Measurements from ENCODE around the gene TLR3.
"Not testable (repeated sequence)": the region's sequence is repeated elsewhere in the genome, so short reads cannot be mapped to it uniquely, and the experiment has no call there.

The TLR3 gene

DNA sequence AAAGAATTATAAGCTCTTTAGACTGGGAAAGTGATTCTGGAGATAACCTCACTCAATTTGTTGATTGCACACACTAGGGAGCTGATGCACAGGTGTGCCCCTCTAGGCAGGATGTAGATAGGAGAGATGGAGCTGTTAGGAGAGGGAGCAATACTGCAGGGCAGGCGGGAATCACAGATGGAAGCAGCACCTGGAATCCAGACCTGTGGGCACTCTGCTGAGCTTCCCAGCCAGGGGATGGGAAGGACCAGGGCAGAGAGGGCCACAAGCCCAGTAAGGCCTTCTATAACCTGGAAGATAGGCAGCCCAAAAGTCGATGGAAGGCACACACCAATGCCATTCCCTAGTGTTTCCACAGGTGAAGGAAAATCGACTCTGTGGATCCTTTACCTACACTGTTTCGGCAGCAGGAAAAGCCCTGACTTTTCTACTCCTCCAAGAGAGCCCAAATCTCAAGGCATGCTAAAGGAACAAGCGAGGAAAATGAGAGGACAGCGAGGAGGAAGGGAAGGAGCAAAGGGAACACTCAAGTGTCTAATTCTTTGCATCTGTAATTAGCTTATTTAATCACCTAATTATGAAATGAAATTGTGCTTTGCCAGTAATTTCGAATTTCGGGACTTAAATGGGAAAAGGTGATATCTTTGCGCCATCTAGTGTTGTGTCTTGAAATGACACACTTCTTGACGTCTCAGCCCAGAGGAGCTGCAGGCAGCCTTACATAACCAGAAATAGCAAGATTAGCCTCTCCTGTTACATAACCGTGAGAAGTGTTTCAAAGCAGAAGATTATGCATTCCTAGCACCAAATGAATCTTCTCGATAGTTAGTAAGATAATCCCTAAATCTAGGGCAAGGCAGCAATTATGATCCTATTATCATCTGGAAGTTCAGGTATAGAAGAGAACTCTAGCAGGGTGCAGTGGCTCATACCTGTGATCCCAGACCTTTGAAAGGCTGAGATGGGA, 31.0 kb upstream of the TLR3 start:
- DNase-seq: peak in 24 of 42 donors; percentile 23 to 86 (median 66)
- intact Hi-C loops (cut with DNase I): no loop called here

DNA sequence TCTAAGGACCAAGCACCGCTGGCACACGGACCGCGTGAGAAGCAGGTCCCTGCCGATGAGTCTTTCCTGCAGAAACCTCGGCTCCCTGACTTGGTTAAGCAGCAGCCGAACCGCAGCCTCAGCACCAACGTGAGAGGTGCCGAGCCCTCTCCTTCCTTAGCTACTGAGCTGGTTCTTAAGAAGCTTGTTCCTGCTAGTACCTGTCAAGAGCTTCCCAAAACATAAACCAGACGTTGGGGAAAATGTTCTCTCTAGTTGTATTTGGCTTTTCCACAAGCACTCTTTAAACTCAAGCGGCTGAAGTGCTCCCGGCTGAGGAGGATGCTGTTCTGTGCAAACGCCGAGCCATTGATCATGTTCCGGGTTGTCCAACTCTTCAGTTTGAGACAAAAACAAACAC, 29.3 kb upstream of the TLR3 start:
- intact Hi-C loops (cut with DNase I): no loop called here

DNA sequence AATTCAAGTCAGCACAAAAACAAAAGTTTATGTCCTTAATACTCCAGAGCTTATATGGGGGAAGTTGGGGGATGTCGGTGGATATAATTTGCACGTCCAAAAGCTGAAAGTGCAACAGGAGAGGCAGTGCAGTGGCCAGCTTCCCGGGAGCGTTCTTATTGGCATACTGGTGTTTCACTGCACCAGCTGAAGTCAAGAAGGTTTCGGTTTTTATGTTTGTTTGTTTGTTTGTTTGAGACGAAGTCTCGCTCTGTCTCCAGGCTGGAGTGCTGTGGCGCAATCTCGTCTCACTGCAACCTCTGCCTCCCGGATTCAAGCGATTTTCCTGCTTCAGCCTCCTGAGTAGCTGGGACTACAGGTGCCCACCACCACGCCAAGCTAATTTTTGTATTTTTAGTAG, 28.6 kb upstream of the TLR3 start:
- no peak for DNase-seq
- intact Hi-C loops (cut with DNase I): no loop called here

More for the DNA sequence above, 29.3 kb upstream of the TLR3 start:
- no peak for DNase-seq

DNA sequence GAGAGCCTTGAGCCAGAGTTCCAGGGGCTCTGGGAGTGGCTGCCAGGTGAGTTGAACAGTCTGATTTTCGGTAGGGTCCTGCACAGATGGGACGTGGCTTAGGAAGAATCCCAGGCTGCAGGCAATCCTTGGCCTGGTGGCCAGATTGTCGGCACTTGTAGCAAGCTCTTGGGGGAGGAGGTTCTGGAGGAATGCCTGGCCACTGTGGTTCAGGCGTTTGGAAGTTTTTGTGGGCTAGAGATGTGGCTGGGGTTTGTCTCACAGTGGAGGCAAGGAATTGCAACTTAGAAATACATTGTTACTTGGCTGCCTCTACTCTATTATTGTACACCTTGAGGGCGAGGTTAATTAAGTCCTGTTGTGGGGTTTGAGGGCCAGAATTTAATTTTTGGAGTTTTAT, 21.5 kb upstream of the TLR3 start:
- DNase-seq; intact Hi-C loops (cut with DNase I): not testable (repeated sequence)

DNA sequence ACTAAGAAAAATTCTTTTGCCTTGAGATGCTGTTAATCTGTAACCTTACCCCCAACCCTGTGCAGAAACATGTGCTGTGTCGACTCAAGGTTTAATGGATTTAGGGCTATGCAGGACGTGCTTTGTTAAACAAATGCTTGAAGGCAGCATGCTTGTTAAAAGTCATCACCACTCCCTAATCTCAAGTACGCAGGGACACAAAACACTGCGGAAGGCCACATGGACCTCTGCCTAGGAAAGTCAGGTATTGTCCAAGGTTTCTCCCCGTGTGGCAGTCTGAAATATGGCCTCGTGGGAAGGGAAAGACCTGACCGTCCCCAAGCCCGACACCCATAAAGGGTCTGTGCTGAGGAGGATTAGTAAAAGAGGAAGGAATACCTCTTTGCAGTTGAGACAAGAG, 18.8 kb upstream of the TLR3 start:
- DNase-seq; intact Hi-C loops (cut with DNase I): not testable (repeated sequence)

DNA sequence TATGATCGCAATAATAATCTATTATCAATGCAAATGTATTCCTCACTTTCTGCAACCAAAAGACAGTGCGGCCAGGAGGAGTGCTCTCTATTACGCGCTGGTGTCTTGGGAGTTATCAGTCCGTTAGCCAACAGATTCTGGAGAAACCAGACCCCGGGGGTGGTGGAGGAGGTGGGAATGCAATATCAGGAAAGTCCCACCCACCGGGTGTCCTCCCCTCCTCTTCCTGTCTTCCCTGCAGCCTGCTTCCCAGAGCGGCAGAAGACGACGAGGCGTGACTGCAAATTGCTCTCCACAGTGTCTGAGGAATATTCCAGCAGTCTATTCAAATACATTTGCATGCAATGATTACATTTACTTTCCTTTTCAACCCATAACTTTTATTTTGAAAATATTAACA, 17.9 kb upstream of the TLR3 start:
- intact Hi-C loops (cut with DNase I): no loop called here
- DNase-seq: peak in 3 of 42 donors; percentile 32 to 48 (median 39)

DNA sequence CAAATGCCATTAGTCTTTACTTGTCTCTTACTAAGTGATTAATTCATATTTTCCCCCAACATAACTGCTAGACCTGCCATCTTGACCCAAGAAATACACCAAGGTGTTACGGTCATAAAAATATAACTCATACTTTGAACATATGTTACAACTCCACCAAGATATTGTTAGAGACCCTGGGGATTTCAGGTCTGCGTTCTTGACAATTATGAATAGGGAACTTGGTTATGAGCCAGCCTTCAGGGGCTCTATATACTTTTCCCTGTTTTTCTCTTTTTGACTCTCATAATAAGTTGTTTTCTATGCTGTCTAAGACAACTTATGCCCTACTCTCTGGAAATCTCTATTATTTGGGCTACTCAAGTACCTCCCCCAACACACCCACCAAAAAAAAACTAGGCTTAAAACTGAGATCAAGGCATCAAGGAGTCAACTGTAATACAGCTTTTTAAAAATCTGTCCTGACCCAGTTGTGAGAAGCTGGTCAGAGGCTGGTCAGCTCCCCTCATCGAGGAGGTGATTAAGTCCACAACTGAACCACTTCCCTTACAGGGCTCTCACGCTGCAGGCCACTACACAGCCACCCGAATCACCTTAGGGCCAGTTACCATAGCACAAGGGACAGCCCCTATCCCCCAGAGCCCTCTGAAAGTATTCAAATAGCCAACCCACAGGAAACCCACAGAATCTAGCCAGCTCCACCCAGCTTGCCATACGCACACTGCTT, 10.5 kb upstream of the TLR3 start:
- peak in 1 of 42 donors; percentile 31 for DNase-seq
- intact Hi-C loops (cut with DNase I): no loop called here

DNA sequence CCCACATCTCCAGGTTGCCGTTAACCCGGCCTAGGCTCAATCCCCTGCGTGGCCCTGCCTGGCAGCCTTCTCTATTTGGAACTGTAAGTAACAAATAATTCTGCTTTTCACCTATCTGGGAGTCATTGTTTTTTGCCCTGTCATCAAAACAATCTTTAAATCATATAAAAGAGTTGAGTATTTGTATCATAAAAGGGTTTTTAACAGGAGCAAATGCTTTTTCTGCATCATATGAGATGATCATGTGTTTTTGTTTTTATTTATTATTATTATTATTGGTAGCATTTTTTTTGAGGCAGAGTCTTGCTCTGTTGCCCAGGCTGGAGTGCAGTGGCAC, 10.0 kb upstream of the TLR3 start:
- no peak for DNase-seq
- intact Hi-C loops (cut with DNase I): no loop called here

DNA sequence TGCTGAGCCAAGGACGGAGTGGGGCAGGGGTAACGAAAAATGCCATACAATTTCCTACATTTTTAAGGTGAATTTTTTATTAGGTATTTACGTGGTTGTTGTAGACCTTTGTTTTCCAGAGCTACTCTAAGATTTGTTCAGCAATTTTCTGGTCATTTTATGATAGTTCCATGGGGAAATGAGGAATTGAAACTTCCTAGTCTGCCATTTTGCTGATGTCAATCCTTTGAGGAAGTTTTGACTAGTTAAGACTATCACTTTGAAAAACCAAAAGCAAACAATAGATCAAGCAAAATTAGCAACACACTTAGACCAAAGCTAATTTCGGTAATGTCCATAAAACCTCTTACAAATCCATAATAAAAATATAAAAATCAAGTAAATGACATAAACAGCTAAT, 7.0 kb upstream of the TLR3 start:
- intact Hi-C loops (cut with DNase I): no loop called here
- DNase-seq: no peak

DNA sequence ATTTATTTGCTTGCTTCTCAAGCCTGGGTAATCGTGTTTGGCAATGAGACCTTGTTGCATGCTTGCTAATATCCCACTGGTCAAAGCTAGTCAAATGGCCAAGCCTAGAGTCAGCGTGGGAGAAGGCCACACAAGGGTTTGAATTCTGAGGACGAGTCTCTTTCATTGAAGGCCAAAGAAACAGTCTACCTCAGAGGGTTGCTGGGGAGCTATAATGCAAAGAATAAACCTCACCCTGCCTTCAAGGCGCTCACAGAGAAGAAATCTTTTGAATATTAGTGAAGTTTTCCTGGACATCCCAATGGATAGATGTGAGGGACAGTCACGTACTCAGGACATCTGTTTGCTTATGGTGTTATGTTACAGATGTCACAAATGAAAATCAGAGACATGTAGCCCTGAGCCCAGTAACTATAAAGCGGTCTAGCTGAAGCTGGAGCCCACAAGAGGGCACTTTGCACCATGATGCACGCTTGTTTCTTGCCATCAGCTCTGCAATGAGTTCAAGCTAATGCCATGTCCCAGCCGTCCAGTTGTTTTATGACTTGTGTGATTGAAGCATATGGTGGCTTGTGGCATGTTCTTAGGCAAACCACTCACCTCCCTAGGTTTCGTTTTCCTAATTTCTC, 1.1 kb upstream of the TLR3 start:
- peak; percentile 30 to 85 (median 66) for DNase-seq
- intact Hi-C loops (cut with DNase I): loop anchor here (5.0 kb wide), 1 partner anchor 64 kb away; no protein-coding TSS in a partner anchor

DNA sequence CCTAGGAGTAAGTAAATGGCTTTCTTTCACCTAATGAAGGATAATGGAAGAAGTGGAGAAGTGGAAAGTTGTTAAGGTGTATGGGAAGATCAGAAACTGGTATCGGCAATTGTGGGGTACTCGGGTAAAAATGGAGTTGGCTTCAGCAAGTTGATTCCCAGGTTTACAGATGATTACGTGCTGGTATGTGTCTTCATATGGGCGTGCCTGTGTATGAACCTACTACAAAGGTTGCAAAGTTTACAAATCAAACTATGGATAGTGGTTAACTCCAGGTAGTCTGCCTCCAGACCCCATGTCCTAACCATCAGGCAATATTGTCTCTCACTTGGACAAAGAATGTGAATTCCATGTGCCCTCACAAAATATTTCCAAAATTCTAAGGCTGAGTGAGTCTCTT, 773 bp downstream of the TLR3 start:
- intact Hi-C loops (cut with DNase I): loop anchor here (5.0 kb wide), 1 partner anchor 63 kb away; no protein-coding TSS in a partner anchor
- DNase-seq: no peak

DNA sequence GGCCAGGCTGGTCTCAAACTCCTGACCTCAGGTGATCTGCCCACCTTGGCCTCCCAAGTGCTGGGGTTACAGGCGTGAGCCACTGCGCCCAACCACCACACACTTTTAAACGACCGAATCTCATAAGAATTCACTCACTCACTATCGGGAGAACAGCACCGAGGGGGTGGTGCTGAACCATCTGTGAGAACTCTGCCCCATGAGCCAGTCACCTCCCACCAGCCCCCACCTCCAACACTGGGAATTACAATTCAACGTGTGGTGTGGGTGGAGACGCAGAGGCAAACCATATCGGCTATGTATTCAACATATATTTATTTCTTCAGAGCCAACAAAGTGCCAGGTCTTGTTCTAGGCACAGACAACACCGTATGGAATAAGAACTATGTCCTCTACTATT, 3.6 kb downstream of the TLR3 start:
- intact Hi-C loops (cut with DNase I): no loop called here
- peak in 32 of 42 donors; percentile 17 to 85 (median 38) for DNase-seq

DNA sequence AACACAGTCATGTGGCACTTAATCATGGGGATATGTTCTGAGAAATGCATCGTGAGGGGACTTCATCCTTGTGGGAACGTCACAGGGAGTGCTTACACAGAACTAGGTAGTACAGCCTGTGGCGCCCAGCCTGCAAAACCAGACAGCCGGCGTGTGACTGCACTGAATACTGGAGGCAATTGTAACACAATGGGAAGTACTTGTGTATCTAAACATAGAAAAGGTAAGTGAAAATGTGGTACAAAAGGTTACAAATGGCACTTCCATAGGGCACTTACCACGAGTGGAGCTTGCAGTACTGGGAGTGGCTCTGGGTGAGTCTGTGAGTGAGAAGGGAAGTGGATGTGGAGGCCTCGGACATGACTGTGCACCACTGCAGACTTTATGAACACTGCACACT, 5.2 kb downstream of the TLR3 start:
- intact Hi-C loops (cut with DNase I): no loop called here
- DNase-seq: peak in 31 of 42 donors; percentile 9 to 62 (median 27)

DNA sequence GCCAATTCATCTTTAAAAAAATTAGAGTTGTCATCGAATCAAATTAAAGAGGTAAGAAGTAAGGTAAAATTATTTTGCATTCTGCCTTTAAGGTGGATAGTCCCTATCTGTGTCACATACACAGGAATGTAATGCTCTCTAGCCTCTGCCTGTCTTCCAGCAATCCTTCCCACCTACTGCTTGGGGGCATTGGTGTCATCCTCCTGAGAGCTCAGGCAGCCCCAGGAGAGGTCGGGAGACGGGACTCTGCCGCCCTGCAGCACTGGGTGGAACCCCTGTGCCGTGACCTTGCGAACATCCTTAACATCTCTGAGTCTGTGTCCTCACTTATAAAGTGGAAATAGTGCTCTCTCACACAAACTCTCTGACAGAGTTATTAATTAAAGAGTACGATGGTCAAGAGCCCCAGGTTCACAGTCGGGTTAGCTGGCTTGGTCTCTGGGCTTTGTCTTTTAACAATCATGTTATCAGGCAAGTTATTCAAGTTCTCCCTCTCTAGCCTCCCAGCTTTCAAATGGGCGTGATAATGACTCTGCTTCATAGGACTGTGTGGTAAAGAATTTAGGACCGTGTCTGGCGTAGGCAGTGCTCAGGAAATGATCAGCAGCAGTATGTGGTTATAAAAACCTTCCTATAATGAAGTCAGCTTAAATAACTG, 10.2 kb downstream of the TLR3 start:
- DNase-seq: no peak
- intact Hi-C loops (cut with DNase I): no loop called here

DNA sequence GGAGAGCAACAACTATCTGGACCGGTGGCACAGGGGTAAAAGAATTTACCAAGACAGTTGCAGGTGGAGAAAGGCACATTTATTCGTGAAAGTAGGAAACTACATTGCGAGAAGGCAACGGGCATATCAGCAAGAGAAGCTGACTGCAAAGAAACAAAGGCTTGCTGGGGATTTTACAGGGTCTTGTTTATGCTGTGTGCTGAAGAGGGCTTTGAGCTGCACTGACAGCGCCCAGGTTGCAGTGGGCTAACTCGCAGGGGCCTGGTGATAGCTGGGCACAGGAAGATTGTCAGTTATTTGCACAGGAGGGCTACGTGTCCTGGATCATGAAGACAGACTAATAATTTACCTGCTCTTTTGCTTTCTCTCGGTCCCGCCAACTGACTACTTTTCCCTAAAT, 10.7 kb downstream of the TLR3 start:
- intact Hi-C loops (cut with DNase I): no loop called here
- no peak for DNase-seq

DNA sequence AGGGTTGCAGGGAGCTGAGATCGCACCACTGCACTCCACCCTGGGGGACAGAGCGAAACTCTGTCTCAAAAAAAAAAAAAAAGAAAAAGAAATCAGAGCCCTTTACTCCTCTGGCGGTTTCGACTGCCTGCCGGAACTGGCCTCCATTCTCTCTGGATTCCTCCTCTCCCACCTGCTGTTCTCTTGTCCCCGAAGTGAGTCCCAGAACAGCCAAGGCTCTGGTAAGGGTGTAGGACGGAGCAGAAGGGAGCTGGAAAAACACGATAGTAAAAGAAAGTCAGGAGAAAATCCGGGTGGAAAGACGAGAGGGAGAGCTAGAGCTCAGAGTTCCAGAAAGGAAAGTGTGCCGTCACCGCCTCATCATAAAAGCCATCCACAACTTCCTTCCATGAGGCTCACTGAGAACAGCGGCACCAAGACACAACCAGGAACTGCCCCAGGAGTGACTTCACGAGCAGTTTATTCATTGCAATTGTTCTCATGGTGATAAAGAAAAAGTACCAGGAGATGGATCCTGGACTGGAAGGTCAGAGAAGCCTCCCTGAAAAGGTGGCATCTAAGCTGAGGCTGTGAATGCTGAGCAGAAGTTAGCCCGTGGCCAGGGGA, 12.3 kb downstream of the TLR3 start:
- no peak for DNase-seq
- intact Hi-C loops (cut with DNase I): no loop called here

DNA sequence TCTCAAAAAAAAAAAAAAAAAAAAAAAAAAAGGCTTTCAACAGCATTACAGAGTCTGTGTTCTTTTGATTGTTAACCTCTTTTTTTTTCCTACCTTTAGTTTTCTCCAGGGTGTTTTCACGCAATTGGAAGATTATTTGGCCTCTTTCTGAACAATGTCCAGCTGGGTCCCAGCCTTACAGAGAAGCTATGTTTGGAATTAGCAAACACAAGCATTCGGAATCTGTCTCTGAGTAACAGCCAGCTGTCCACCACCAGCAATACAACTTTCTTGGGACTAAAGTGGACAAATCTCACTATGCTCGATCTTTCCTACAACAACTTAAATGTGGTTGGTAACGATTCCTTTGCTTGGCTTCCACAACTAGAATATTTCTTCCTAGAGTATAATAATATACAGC, 13.3 kb downstream of the TLR3 start:
- DNase-seq: no peak
- intact Hi-C loops (cut with DNase I): no loop called here

DNA sequence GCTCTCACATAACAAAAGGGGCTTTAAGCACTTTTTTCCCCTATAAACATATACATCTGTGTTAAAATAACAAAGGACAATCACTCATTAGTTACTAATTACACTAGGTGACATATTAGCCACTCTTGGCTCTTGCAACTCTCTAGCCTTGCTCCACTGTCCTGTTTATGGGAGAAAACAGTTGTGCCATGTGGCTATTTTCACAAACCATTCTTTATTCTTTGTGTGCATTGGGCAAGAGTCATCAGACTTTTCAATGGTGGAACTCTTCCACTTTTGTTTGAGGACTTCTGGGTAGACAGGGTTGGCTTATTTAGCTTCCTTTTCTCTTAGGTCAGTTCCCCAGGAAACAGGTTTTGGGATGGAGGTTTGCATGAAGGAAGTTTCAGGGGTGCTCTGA, 19.6 kb downstream of the TLR3 start:
- no peak for DNase-seq
- intact Hi-C loops (cut with DNase I): no loop called here

DNA sequence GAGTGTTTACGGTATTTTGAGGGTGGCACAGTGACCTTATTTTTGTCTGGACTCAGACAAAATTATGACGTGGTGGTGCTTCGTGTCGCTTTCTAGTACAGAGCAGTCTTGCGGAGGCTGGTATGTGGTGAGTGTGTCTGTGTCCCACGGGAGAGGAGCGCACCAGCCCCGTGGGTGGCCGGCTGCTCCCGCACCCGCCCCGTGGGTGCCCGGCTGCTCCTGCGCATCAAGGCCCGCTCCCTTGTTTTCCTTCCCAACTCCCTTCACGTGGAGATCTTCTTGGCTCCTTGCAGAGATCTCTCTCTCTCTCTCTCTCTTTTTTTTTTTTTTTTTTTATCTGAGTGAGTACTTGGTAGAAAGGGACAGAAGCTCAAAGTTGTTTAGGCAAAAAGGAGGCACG, 23.3 kb downstream of the TLR3 start:
- DNase-seq: no peak

More for the DNA sequence above, 23.3 kb downstream of the TLR3 start:
- intact Hi-C loops (cut with DNase I): no loop called here
